ENCODE data around the gene ASPHD2.
"Not testable (repeated sequence)": the region's sequence is repeated elsewhere in the genome, so short reads cannot be mapped to it uniquely, and the experiment has no call there.

ASPHD2 gene

GRCh38 chr22:26417406-26417805, 11.7 kb upstream of the ASPHD2 start:
- DNase-seq: no peak

- DNase-seq: no peak
These were observed 10.4 kb upstream of the ASPHD2 start for GRCh38 chr22:26418620-26419019.

GRCh38 chr22:26426924-26427323, 2.1 kb upstream of the ASPHD2 start:
- no peak for DNase-seq

- DNase-seq: no peak
These were observed 612 bp downstream of the ASPHD2 start for GRCh38 chr22:26429458-26430286.

- no peak for DNase-seq
These were observed 1.5 kb downstream of the ASPHD2 start for GRCh38 chr22:26430600-26430999.

GRCh38 chr22:26431261-26431995, 2.4 kb downstream of the ASPHD2 start:
- no peak for DNase-seq

GRCh38 chr22:26432619-26433311, 3.7 kb downstream of the ASPHD2 start:
- no peak for DNase-seq

GRCh38 chr22:26433805-26434204, 4.7 kb downstream of the ASPHD2 start:
- DNase-seq: no peak

GRCh38 chr22:26435327-26436093, 6.5 kb downstream of the ASPHD2 start:
- no peak for DNase-seq

- no peak for DNase-seq
These were observed 7.9 kb downstream of the ASPHD2 start for GRCh38 chr22:26436903-26437515.

GRCh38 chr22:26437694-26438392, 8.8 kb downstream of the ASPHD2 start:
- no peak for DNase-seq

- not testable (repeated sequence) for DNase-seq
These were observed 9.7 kb downstream of the ASPHD2 start for GRCh38 chr22:26438776-26439175.

- DNase-seq: no peak
These were observed 10.5 kb downstream of the ASPHD2 start for GRCh38 chr22:26439559-26439958.

- no peak for DNase-seq
These were observed 13.2 kb downstream of the ASPHD2 start for GRCh38 chr22:26442086-26442756.

GRCh38 chr22:26443901-26444690, 15.0 kb downstream of the ASPHD2 start:
- no peak for DNase-seq

- DNase-seq: no peak
These were observed 15.7 kb downstream of the ASPHD2 start for GRCh38 chr22:26444777-26445176.

- no peak for DNase-seq
These were observed 16.7 kb downstream of the ASPHD2 start for GRCh38 chr22:26445577-26446275.

- no peak for DNase-seq
These were observed 17.9 kb downstream of the ASPHD2 start for GRCh38 chr22:26446808-26447515.
